GM13977 (cell line): ENCODE results near the gene NFKBIB.
A peak's percentile ranks its signal among the peaks of the same experiment; 100 is the strongest.

ENCODE experiments used
- DNase-seq: peaks from one replicate; pipeline ENCODE4 v3.0.0; 2012; ENCODE audit warnings: low spot score
- CTCF ChIP-seq: IDR thresholded peaks from 2 replicates; pipeline ENCODE4 v1.5.1; 2012; ENCODE audit warnings: mild to moderate bottlenecking, control low read depth; ENCODE audit not compliant: insufficient read depth; ENCODE audit errors: extremely low read depth, missing control alignments
- in situ Hi-C: fragments of 300-500 bp; cut with MboI; formaldehyde crosslinking; loops from one replicate; pipeline ENCODE4 v1.12.0; 2022; ENCODE audit warnings: low sequenced_read_pairs, low pct_unique_long_range_greater_than_20kb, mixed read lengths, inconsistent platforms; ENCODE audit not compliant: unreplicated experiment

NFKBIB gene

GRCh38 chr19:38952395-38953165 lies 52.8 kb downstream of the NFKBIB start:
- peak; percentile 57 for TF ChIP-seq CTCF
- in situ Hi-C loops = no loop called here
- DNase-seq = no peak

- no peak for TF ChIP-seq CTCF
- in situ Hi-C loops = no loop called here
- DNase-seq = no peak
Observed at GRCh38 chr19:38953677-38954076, 53.9 kb downstream of the NFKBIB start.

GRCh38 chr19:38956264-38956663 lies 56.5 kb downstream of the NFKBIB start:
- TF ChIP-seq CTCF = no peak
- DNase-seq = no peak
- in situ Hi-C loops = no loop called here

- in situ Hi-C loops = no loop called here
- TF ChIP-seq CTCF = no peak
- no peak for DNase-seq
Observed at GRCh38 chr19:38958301-38958700, 58.5 kb downstream of the NFKBIB start.
